ENCODE data around the gene UNC13A.

- TF ChIP-seq CTCF (IDR thresholded peaks at IDR 0.05) (no peak), POLR2A (IDR thresholded peaks at IDR 0.05) (no peak), EP300 (IDR thresholded peaks at IDR 0.05) (no peak)
Measured at GRCh38 chr19:17562097-17562496, 126.1 kb downstream of the UNC13A start.

All from sigmoid colon (tissue), 4 donors.